ENCODE measurements around the gene NACC2.

The NACC2 gene

DNA sequence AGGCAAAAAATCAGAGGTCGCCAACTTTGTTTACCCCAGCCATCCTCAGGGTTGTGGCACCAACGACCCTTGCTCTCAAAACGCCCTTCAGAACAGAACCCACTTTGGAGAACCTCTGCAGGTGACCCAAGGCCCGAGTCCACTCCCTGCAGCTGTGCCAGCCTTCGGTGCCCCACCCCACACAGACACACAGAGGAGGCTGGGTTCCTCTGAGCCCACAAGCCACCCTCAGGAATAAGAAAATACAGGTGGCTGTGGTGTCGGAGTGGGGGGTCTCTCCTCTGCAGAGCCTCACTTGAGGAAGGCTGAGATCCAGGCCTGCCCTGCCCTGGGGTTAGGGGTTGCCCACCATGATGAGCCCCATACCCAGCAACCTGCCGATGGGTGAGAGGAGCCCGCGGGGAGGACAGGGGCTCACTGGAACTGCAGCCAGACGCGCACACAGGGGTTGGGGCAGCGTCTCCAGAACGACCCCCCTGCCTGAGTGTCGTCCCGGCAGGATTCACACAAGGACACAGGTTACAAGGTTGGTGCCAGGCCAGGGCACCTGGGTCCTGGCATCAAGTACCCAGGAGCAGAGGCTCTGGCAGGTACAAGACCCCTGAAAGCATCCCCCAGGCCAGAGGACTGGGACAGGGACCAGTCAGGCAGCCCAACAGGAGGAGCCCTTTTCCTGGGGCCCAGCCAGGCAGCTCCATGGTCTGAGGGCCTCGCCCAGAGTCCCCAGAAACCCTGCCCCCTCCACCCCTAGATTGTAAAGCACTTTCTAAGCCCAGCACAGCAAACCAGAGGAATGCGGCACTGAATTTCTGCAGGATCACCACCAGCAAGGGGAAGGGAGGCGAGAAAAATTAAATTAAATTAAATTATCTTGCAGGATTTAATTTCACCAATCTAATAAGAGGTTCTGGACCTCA is 40.0 kb downstream of the NACC2 start:
- no peak for DNase-seq

DNA sequence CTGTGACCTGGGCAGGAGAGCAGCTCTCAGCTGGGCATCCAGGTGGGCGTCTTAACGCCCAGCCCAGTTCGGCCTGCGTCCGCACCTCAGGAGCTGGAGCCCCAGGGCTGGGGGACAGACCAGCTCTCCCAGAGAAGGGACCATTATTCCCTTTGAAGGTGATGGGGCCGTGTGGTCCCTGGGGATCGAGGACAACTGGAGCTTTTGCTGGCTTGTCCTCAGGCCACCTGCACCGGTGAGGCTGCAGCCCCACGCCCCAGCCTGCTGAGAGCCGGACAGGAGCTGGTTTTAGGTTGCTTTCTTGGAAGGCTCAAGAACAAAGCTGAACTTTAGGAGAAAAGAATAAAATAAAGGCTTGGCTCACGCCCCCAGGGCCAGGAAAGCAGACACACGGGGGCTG is 40.9 kb downstream of the NACC2 start:
- DNase-seq = no peak

GRCh38 chr9:136053757-136054142 is 41.3 kb downstream of the NACC2 start:
- no peak for DNase-seq

DNA sequence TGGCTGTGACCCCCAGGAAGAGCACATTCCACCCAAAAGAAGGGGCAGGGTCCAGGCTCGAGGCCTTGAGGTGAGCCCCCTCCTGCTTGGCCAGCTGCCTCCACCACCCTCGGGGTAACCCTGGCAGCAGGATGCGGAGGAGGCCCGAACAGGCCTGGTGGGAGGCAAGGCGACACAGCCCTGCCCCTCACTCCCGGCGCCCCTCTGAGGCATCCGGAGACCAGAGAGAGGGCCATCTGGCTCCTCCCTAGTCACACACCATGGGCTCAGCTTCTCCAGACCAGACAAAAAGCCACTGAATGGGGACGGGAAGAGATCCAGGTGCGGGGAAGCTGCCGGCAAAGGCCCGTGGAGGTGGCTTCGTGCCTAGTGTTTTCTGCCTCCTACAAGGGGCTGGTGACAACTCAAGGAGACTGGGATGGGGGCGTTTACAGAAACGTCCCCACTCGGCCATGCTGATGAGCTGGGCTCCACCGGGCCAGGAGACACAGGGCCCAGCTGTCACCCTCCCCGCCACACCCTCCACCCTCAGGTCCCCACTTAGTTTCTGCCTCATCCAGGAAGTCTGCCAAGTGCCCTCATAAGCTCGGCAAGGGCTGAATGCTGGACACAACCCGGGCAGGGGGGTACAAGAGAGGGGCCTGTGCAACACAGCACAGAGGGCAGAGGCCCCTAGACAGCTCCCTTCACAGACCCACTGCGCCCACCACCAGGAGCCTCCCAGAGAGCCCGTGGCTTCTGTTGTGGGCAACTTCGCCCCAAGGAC is 41.9 kb downstream of the NACC2 start:
- peak; percentile 7 for DNase-seq

DNA sequence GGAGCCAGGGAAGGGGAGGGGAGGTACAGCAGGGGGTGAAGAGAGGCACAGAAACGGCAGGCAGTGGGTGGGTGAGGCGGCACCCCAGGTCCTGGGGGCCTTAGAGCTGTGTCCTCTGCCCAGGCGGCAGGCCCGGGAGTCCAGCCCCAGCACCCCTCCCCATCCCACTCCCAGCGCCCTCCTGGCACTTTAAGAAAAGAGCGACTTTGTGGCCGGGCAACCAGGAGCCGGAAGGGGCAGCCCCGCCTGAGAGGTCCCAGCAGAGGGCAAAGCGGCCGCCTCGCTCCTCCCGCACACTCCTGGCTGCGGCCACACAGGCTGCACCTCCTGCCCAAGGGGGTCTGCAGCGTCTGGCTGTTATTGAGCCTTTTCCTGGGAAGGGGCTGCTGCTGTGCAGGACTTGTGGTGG is 42.6 kb downstream of the NACC2 start:
- no peak for DNase-seq

- DNase-seq = no peak
Measured at GRCh38 chr9:136051837-136052471, 43.1 kb downstream of the NACC2 start.

- DNase-seq = no peak
Measured at GRCh38 chr9:136051453-136051836, 43.6 kb downstream of the NACC2 start.

DNA sequence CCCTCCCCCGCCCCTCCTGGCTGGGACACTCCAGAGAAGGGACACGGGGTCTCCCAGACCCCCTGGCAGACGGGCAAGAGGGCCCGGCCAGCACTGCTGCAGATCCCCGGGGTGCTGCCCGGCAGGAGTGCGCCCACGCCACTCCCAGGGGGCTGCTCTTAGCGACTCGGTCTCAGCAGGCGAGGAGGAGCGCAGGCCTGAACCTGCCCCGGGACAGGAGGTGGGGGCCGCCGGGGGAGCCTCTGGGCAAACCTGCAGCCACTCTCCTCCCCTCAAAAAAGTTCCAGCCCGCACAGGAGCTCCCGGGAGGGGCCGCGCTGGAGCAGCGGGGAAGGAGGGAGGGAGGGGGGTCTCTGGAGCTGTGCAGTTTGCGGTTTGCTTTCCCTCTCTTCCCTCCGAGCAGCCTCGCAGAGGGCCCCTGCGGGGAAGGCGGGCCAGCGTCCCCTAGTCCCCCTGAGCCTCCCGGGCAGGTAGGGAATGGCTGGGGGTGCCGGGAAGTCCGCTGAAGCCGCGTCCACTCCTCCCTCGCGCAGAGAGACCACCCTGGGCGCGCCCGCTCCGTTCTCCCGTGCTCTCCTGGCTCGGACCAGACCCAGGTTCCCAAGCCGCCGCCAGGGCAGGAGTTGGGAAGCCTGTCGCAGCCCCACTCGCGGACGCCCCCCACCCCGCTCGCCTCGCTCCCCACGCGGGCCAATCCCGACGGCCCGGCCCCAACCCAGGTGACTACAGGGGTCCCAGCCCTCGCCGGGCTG is 44.2 kb downstream of the NACC2 start:
- DNase-seq = no peak

GRCh38 chr9:136050266-136050700 is 44.8 kb downstream of the NACC2 start:
- DNase-seq = no peak

GRCh38 chr9:136049491-136050265 is 45.4 kb downstream of the NACC2 start:
- DNase-seq = no peak

- no peak for DNase-seq
Measured at GRCh38 chr9:136048560-136049411, 46.3 kb downstream of the NACC2 start.

GRCh38 chr9:136047775-136048559 is 47.1 kb downstream of the NACC2 start:
- DNase-seq = no peak

- no peak for DNase-seq
Measured at GRCh38 chr9:136047076-136047774, 47.9 kb downstream of the NACC2 start.

DNA sequence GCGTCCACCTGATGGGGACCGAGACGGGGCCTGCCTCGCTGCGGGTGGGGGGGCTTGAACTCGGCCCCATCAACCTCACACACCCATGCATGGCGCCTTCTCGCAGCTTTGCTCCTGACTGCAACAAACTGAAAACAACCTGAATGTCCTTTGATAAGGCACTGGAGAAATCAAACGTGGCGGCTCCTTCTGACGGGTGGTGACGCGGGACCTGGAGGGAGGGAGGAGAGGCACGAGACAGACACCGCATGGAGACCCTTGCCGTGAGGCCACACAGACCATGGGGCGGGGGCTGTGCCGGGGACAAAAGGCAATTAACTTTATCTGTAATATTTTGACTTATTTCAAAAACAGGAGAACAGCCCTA is 48.6 kb downstream of the NACC2 start:
- DNase-seq = no peak

GRCh38 chr9:136045595-136046553 is 49.2 kb downstream of the NACC2 start:
- DNase-seq = no peak

DNA sequence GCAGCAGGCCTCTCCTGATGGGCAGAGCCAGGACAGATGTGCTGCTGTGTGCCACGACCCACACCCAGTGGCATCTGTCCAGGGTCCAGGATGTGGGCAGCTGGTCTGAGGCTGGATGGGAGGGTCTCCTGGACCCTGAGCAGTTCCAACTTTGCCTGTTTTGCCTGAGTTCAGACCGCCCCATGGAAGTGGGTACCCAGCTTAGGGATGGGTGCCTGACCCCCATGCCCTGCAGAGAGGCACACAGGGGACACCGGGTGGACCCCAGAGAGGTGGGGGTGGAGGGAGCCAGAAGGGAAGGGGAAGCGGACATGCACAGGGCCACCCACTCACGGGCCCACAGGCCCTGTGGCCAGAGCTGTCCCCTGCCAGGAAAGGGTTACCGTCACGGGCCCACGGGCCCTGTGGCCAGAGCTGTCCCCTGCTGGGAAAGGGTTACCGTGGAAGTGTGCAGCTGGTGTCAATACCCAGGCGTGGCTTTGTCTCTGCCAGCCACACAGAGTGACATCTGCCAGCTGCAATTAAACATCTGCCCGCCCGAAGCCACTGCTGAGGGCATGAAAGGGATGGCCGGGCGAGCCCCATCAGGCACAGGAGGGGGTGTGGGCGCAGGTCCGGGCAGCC is 50.0 kb downstream of the NACC2 start:
- DNase-seq = no peak

GRCh38 chr9:136044207-136044970 is 50.7 kb downstream of the NACC2 start:
- no peak for DNase-seq

Measured in NCI-H1092 (cell line).